ENCODE data around the gene EIF5.

GRCh38 chr14:103361867-103362266 is 27.8 kb downstream of the EIF5 start:
- TF ChIP-seq POLR2A (IDR thresholded peaks at IDR 0.05; ENCODE audit: low read length) (no peak), GATA1 (IDR thresholded peaks at IDR 0.05; ENCODE audit: low read depth, low read length) (no peak)
